Activated CD4-positive, alpha-beta T cell treated with anti-CD3 and anti-CD28 coated beads, Interleukin-2, amount 10 ng/mL, durations not matched to agents 24 days and 14 days (primary cell): ENCODE data around the gene ARHGAP31. TPM values are rescaled to one million over a fixed set of nuclear protein-coding genes. Genes with fewer than 3 reads are reported as not detected.

ENCODE experiments used
- DNase-seq: peaks from one replicate; pipeline ENCODE4 v3.0.0; 2022
- H3K27ac Mint-ChIP-seq: one replicate; pipeline ENCODE4 v1.8.0; 2022; ENCODE audit warnings: mild to moderate bottlenecking, mixed read lengths
- H3K27me3 Mint-ChIP-seq: one replicate; pipeline ENCODE4 v1.8.0; 2022; ENCODE audit warnings: mixed read lengths
- H3K36me3 Mint-ChIP-seq: one replicate; pipeline ENCODE4 v1.8.0; 2022; ENCODE audit warnings: low read depth, mild to moderate bottlenecking, mixed read lengths
- H3K4me1 Mint-ChIP-seq: one replicate; pipeline ENCODE4 v1.8.0; 2021; ENCODE audit warnings: mixed read lengths
- H3K4me3 Mint-ChIP-seq: one replicate; pipeline ENCODE4 v1.8.0; 2022; ENCODE audit warnings: mild to moderate bottlenecking, moderate library complexity, mixed read lengths
- H3K9me3 Mint-ChIP-seq: one replicate; pipeline ENCODE4 v1.8.0; 2021; ENCODE audit warnings: mixed read lengths
- intact Hi-C: fragments of 100-400 bp; cut with micrococcal nuclease; formaldehyde crosslinking; loops from one replicate; pipeline ENCODE4 v1.15.1; 2023
- total RNA-seq: library from RNA; stranded (reverse); gene quantifications from 2 replicates; pipeline ENCODE4 v1.2.3, GENCODE V29; 2022

ARHGAP31 gene
- total RNA-seq, 1 donor from 2014 or later: 11.0 TPM

DNA sequence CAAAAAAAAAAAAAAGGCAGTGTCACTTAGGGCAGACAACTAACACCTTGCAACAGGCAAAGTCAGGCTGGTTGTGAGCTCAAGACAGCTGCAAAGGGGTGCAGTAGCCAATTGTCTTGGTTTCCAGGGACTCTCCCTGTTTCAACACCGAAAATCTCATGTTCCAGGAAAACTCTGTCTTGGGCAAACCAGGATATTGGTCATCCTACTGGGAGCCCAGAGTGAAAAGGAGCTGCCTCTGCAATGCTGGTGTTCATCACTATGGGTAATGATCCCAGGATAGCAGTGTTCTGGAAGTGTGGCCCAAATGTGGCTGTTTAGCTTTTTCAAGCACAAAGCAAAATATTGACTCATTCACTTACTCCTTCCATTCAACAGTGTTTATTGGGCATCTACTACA is 82.6 kb downstream of the ARHGAP31 start:
- Mint-ChIP-seq H3K4me3 (no peak overlapping the region), H3K27me3 (no peaks in the 10 kb centered on the region), H3K9me3 (no peaks in the 10 kb centered on the region), H3K36me3 (no peaks in the 10 kb centered on the region), H3K27ac (no peak overlapping the region), H3K4me1 (no peaks in the 10 kb centered on the region)
- intact Hi-C loops: no loop called here
- DNase-seq: no peak

DNA sequence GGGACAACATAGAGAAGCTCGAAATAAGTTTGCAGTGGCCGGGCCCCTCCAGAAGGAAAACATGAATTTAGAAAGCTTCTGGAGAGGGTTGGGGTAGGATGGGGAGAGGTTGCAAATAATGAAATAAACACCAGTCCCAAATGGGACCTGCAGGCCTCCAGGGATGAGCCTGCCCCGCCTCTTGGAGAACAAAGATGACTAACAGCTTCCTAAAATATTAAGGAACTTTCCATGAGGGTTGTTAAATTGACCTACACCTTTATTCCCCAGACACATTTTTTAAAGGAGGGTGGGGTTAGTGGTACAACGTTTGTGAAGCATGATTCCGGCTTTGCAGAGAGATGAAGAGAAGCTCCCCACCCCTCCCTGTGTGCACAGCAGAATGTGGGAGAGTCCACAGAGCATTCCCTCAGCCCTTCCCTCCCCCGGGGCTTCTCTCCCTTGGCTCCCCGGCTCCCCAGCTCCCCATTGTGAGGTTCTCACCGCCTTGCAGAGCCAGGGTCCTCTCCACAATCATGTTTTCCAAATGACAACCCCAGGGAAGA is 84.1 kb downstream of the ARHGAP31 start:
- Mint-ChIP-seq H3K27ac (no peak overlapping the region), H3K9me3 (no peaks in the 10 kb centered on the region), H3K4me3 (no peak overlapping the region), H3K36me3 (no peaks in the 10 kb centered on the region), H3K4me1 (no peaks in the 10 kb centered on the region), H3K27me3 (no peaks in the 10 kb centered on the region)
- no peak for DNase-seq
- intact Hi-C loops: no loop called here

DNA sequence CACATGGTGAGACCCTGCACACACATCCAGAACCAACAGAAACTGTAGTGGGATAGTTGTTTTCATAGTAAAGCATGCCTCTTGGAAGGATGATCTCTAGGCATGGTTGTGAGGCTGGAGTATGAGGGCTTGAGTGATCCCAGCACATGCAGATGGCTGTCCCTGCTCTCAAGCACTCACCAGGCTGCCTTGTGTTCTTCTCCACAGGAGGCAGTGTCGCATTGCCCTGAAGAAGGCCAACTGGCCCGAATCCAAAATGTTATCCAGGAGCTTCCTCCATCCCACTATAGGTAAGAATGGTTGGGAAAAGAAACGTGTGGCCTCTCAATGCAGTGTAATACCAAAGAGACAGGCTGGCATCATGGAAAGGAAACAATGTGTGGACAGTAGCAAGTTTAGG is 86.5 kb downstream of the ARHGAP31 start:
- Mint-ChIP-seq H3K27ac (no peak overlapping the region), H3K9me3 (no peaks in the 10 kb centered on the region), H3K27me3 (no peaks in the 10 kb centered on the region), H3K4me1 (no peaks in the 10 kb centered on the region), H3K36me3 (no peaks in the 10 kb centered on the region), H3K4me3 (no peak overlapping the region)
- intact Hi-C loops: no loop called here
- DNase-seq: no peak

DNA sequence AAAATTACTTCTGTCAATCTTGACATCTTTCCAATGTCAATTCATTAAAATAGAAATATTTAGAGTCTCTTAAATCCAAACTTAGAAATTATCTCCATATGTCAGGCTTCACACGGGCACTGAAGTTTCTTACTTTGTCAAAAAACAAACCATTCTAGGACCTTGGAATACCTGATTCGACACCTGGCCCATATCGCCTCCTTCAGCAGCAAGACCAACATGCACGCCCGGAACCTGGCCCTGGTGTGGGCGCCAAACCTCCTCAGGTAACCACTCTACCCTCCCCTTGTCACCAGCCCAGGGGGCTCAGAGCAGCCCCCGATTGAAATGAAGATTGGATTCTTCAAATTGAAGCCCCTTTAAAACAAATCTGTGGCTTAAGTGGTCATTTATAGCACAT is 88.0 kb downstream of the ARHGAP31 start:
- no peak for DNase-seq
- H3K9me3 Mint-ChIP-seq: no peaks in the 10 kb centered on the region
- H3K36me3 Mint-ChIP-seq: no peaks in the 10 kb centered on the region
- H3K27ac Mint-ChIP-seq: no peak overlapping the region
- no peaks in the 10 kb centered on the region for H3K4me1 Mint-ChIP-seq
- H3K4me3 Mint-ChIP-seq: no peak overlapping the region
- no peaks in the 10 kb centered on the region for H3K27me3 Mint-ChIP-seq
- intact Hi-C loops: no loop called here

DNA sequence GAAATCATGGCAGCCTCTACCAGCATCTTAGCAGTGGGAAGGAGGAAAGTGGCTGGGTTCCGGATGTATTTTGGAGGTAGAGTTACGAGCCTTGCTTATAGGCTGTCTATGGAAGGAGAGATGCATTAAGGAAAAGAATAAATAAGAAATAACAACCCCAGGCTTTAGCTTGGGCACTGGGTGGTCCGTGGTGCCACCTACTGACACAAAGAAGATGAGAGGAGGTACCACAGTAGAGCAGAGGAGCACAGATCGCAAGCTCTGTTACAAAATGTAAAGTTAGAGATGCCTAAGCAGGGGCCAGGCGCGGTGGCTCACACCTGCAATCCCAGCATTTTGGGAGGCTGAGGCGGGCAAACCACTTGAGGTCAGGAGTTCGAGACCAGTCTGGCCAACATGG is 94.4 kb downstream of the ARHGAP31 start:
- Mint-ChIP-seq H3K9me3 (no peaks in the 10 kb centered on the region), H3K36me3 (peaks cover 8% of the 10 kb centered on the region), H3K4me3 (no peak overlapping the region), H3K27ac (no peak overlapping the region), H3K27me3 (no peaks in the 10 kb centered on the region), H3K4me1 (no peaks in the 10 kb centered on the region)
- intact Hi-C loops: no loop called here
- no peak for DNase-seq

DNA sequence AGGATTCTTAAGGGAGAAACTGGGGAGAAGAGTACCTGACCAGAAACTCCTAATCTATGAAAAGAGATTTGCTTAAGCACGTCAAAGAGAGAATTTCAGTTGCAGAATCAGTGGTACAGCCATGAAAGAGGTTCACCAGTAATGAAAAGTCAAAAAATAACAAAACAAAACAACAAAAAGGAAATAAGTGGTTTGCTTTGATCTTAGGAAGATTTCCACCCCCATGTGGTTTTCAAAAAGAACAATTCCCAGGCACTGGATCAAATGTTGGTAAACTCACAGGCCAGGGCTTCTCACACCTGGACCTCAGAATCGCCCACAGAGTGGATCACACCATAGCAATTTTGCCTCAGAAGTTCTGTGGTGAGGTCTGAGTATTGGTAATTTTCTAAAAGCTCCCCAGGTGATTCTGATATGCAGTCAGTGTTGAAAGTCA is 101.8 kb downstream of the ARHGAP31 start:
- Mint-ChIP-seq H3K27ac (peak overlapping the region; percentile 61), H3K4me1 (peaks cover 26% of the 10 kb centered on the region), H3K4me3 (no peak overlapping the region), H3K36me3 (peaks cover 14% of the 10 kb centered on the region), H3K9me3 (no peaks in the 10 kb centered on the region), H3K27me3 (no peaks in the 10 kb centered on the region)
- intact Hi-C loops: loop anchor here (1.0 kb wide), 1 partner anchor 73 kb away; no protein-coding TSS in a partner anchor
- no peak for DNase-seq

DNA sequence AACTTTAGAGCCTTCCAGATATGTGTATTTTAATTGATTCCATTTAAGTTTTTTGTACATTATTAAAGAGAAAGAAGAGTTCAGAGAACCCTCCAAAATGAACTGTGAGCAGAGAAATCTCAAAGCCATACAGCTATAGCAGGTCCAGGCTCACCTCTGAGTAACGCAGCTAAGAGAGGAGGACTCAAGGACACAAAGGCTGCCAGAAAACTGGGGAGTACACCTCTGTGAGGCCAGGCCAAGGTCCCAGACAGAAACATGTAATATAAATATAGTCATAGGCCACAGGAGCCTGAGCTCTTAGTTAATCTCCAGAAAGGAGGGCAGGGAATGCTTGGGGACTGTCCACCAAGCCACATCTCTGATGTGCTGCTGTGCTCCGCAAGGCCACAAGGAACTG is 102.7 kb downstream of the ARHGAP31 start:
- intact Hi-C loops: loop anchor here (1.0 kb wide), 1 partner anchor 74 kb away; no protein-coding TSS in a partner anchor
- Mint-ChIP-seq H3K9me3 (no peaks in the 10 kb centered on the region), H3K27me3 (no peaks in the 10 kb centered on the region), H3K4me3 (no peak overlapping the region), H3K27ac (no peak overlapping the region), H3K36me3 (peaks cover 12% of the 10 kb centered on the region), H3K4me1 (peaks cover 31% of the 10 kb centered on the region)
- no peak for DNase-seq

DNA sequence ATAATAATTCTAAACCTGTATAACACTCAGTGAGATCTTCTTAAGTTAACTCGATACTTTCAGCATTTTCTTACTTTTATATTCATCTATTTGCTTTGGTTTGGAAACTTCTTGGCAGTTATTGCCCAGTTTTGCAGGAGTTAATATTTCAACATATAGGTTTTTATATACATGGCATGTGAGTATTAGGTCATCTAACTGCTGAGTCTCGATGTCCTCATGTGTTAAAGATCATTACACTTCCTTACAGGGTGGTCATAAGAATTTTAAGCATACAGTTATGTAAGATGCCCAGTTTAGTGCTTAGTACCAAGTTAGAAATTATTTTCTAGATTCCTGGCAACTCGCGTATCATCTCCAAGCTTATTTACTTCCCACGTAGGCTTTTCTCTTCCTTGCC is 106.3 kb downstream of the ARHGAP31 start:
- peaks cover 8% of the 10 kb centered on the region for H3K36me3 Mint-ChIP-seq
- H3K9me3 Mint-ChIP-seq: no peaks in the 10 kb centered on the region
- H3K4me1 Mint-ChIP-seq: peaks cover 25% of the 10 kb centered on the region
- intact Hi-C loops: no loop called here
- H3K4me3 Mint-ChIP-seq: no peak overlapping the region
- H3K27ac Mint-ChIP-seq: no peak overlapping the region
- DNase-seq: no peak
- H3K27me3 Mint-ChIP-seq: no peaks in the 10 kb centered on the region

DNA sequence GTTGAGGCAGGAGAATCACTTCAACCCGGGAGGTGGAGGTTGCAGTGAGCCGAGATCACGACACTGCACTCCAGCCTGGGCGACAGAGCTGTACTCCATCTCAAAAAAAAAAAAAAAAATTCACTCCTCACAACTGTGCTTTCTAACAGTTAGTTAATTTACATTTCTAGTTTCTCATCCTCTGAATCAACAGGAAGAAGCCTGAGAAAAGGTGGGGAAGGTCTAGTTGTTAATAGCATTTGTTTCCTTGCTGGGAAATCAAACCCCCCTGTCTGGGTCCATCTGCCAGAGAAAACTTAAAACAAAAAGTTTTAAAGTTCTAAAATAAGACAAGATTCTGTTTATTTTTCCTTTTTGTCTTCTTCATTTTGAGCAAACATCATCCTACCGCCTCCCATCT is 106.9 kb downstream of the ARHGAP31 start:
- H3K36me3 Mint-ChIP-seq: peaks cover 6% of the 10 kb centered on the region
- peaks cover 19% of the 10 kb centered on the region for H3K4me1 Mint-ChIP-seq
- intact Hi-C loops: no loop called here
- no peak overlapping the region for H3K27ac Mint-ChIP-seq
- no peak overlapping the region for H3K4me3 Mint-ChIP-seq
- no peak for DNase-seq
- H3K9me3 Mint-ChIP-seq: no peaks in the 10 kb centered on the region
- H3K27me3 Mint-ChIP-seq: no peaks in the 10 kb centered on the region

DNA sequence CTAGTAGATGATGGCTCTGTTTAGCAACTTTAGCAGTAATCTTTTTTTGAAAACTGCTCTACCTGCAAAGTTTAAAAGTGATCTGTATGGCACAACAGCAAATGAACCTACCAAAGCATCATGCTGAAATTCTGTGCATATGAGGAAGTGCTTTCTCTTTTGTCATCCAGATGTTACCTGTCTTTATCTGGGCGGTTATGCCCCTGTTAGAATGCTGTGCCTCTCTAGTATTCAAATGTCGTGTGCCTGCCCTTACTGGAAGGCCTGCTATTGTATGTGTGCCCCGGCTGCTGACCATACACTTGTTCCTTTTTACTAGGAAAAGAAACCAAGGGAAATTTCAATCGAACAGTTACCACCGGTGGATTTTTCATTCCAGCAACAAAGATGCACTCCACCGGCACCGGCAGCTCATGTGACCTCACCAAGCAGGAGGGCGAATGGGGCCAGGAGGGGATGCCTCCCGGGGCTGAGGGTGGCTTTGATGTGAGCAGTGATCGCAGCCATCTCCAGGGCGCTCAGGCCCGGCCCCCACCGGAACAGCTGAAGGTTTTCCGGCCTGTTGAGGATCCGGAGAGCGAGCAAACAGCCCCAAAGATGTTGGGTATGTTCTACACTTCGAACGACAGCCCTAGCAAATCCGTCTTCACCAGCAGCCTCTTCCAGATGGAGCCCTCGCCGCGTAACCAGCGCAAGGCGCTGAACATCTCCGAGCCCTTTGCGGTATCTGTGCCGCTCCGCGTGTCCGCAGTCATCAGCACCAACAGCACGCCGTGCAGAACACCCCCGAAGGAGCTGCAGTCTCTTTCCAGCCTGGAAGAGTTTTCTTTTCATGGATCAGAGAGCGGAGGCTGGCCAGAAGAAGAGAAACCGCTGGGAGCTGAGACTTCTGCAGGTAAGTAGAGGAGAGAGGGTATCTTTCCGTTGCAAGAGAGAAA is 107.6 kb downstream of the ARHGAP31 start:
- H3K4me3 Mint-ChIP-seq: no peak overlapping the region
- peaks cover 14% of the 10 kb centered on the region for H3K4me1 Mint-ChIP-seq
- H3K27me3 Mint-ChIP-seq: no peaks in the 10 kb centered on the region
- no peaks in the 10 kb centered on the region for H3K9me3 Mint-ChIP-seq
- no peak overlapping the region for H3K27ac Mint-ChIP-seq
- H3K36me3 Mint-ChIP-seq: peaks cover 6% of the 10 kb centered on the region
- no peak for DNase-seq
- intact Hi-C loops: no loop called here

DNA sequence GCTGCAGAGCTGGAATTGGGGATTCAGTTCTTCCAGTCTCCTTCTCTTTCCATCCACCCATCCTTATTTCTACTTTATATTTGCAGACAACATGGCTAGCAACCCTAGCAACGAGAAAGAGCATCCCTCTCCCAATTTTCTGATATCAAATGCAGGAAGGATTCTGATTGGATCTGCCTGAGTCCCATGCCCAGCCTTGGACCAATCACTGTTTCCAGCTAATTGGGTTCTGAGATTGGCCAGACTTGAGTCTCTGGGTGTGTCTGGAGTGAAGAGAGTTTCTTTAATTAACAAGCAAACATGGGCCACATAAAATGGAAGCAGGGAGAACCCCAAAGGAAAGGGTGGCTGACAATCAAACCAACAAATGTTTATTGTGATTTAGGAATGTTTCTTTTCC is 108.6 kb downstream of the ARHGAP31 start:
- Mint-ChIP-seq H3K27me3 (no peaks in the 10 kb centered on the region), H3K4me1 (peaks cover 14% of the 10 kb centered on the region), H3K9me3 (no peaks in the 10 kb centered on the region), H3K4me3 (no peak overlapping the region), H3K27ac (no peak overlapping the region), H3K36me3 (peaks cover 6% of the 10 kb centered on the region)
- DNase-seq: no peak
- intact Hi-C loops: no loop called here

DNA sequence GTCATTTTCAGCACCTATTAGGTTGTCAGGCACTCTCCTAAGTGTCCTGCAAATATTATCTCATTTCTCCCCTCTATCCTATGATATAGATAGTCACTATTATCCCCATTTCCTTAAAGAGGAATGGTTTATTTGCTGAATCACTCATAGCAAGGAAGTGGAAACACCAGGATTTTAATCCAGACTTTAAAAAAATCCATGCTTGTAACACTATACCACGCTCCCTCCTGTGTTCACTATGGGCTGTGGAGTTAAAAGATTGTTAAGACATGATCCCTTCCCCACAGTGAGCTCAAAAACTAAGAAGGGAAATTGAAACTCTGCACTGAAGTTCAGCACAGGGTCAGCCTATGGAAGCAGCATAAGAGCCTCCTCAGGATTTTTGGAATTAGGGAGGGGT is 109.0 kb downstream of the ARHGAP31 start:
- H3K4me3 Mint-ChIP-seq: no peak overlapping the region
- H3K27me3 Mint-ChIP-seq: no peaks in the 10 kb centered on the region
- no peak for DNase-seq
- H3K4me1 Mint-ChIP-seq: peaks cover 14% of the 10 kb centered on the region
- no peak overlapping the region for H3K27ac Mint-ChIP-seq
- H3K9me3 Mint-ChIP-seq: no peaks in the 10 kb centered on the region
- intact Hi-C loops: no loop called here
- peaks cover 6% of the 10 kb centered on the region for H3K36me3 Mint-ChIP-seq

DNA sequence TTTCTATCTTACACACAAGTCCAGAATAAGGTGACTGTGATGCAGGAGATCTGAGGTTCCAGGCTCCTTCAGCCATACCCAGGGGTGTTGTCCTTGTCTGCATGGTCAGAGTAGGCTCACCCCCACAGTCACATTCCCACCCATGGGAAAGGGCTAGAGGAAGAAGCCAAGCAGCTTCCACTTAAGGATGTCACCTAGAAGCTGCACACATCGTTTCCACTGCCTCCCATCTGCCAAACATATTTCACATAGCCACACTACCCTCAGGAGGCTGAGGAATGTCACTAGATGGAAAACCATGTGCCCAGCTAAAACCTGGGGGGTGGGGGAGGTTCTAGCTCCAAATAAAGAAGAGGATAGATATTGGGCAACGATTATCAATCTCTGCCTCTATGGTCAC is 111.1 kb downstream of the ARHGAP31 start:
- H3K4me3 Mint-ChIP-seq: no peak overlapping the region
- H3K4me1 Mint-ChIP-seq: peaks cover 12% of the 10 kb centered on the region
- no peak for DNase-seq
- H3K9me3 Mint-ChIP-seq: no peaks in the 10 kb centered on the region
- intact Hi-C loops: no loop called here
- H3K36me3 Mint-ChIP-seq: peaks cover 6% of the 10 kb centered on the region
- no peak overlapping the region for H3K27ac Mint-ChIP-seq
- H3K27me3 Mint-ChIP-seq: no peaks in the 10 kb centered on the region

DNA sequence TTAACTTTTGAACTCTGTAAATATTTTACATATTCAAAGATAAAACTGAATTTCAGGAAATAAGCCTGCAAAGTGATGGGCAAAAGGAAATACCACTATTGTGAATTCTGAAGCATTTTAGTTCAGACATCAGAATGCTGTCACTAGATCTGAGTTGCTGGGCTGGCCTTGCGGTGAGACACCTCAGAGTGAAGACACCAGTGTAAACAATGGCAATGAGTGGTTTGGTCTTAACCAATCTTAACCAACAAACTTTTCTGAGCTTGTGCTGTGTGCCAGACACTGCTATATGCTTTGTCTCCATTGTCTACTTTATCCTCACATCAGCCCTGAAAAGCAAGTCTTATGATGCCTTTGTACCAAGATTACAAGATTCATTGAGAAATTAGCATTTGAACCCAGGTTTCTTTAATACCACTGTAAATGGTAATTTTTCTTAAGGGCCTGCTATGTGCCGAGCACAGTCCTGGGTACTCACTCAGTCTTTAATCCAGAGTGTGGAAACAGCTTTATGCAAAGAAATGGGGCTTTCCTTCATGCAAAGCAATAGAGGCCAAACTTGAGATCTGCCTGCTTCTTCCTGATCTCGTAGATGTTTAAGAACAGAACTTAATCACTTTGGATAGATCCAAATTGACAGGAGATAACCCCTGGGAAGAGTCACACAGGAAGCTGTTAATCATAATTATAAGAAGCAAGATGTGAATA is 114.2 kb downstream of the ARHGAP31 start:
- Mint-ChIP-seq H3K9me3 (no peaks in the 10 kb centered on the region), H3K27ac (no peak overlapping the region), H3K4me1 (no peaks in the 10 kb centered on the region), H3K36me3 (peaks cover 3% of the 10 kb centered on the region), H3K4me3 (no peak overlapping the region), H3K27me3 (no peaks in the 10 kb centered on the region)
- intact Hi-C loops: no loop called here
- DNase-seq: no peak
